K562 (cell line): ENCODE data around the gene PTCH2. TPM values are rescaled to one million over a fixed set of nuclear protein-coding genes. Genes with fewer than 3 reads are reported as not detected.

ENCODE experiments used
- ADNP ChIP-seq: fragments of 200-800 bp; sonication (Bioruptor generic); IDR thresholded peaks from 2 replicates; pipeline ENCODE4 v1.6.1; 2016; ENCODE audit warnings: missing genetic modification characterization, missing compliant biosample characterization
- CBX5 ChIP-seq: IDR thresholded peaks from 2 replicates; pipeline ENCODE4 v1.6.1; 2014; ENCODE audit warnings: low read depth, borderline replicate concordance
- CHD1 ChIP-seq: fragments of 200-600 bp; sonication (generic); IDR thresholded peaks from one replicate; pipeline ENCODE4 v1.6.1; 2012; ENCODE audit warnings: mild to moderate bottlenecking, moderate library complexity, low read length, inconsistent platforms
- DNMT1 ChIP-seq: fragments of 450-650 bp; IDR thresholded peaks from 2 replicates; pipeline ENCODE4 v1.6.1; 2016; ENCODE audit warnings: antibody characterized with exemption, mild to moderate bottlenecking
- ERF ChIP-seq: fragments of 450-650 bp; formaldehyde crosslinking; IDR thresholded peaks from 2 replicates; pipeline ENCODE4 v1.4.0; 2020; ENCODE audit warnings: mild to moderate bottlenecking, mixed read lengths
- HDAC1 ChIP-seq, 2 experiments: fragments of 450-650 bp; IDR thresholded peaks; 2 replicates each; pipeline ENCODE4 v1.6.1; 2016 to 2017; ENCODE audit warnings: inconsistent platforms in 1 of 2, mild to moderate bottlenecking in 1 of 2, moderate library complexity in 1 of 2
- KAT8 ChIP-seq: fragments of 450-650 bp; IDR thresholded peaks from 2 replicates; pipeline ENCODE4 v1.6.1; 2016; ENCODE audit warnings: low read depth, mild to moderate bottlenecking
- NELFE ChIP-seq: IDR thresholded peaks from 2 replicates; pipeline ENCODE4 v1.6.1; 2011; ENCODE audit warnings: mild to moderate bottlenecking; ENCODE audit not compliant: insufficient read depth, insufficient read length
- NFRKB ChIP-seq: fragments of 450-650 bp; IDR thresholded peaks from 2 replicates; pipeline ENCODE4 v1.6.1; 2016; ENCODE audit warnings: low read depth
- NFYB ChIP-seq: IDR thresholded peaks from 2 replicates; pipeline ENCODE4 v1.6.1; 2011; ENCODE audit warnings: mild to moderate bottlenecking, moderate library complexity; ENCODE audit not compliant: insufficient read length; ENCODE audit errors: extremely low read depth
- NUFIP1 ChIP-seq: fragments of 450-650 bp; IDR thresholded peaks from 2 replicates; pipeline ENCODE4 v1.6.1; 2018; ENCODE audit not compliant: partially characterized antibody
- PRPF4 ChIP-seq: fragments of 200-400 bp; formaldehyde crosslinking; IDR thresholded peaks from one replicate; pipeline ENCODE4 v1.6.1; 2017; ENCODE audit warnings: low read length, low read depth, mild to moderate bottlenecking; ENCODE audit not compliant: insufficient read depth, poor library complexity, severe bottlenecking
- SMAD4 ChIP-seq: fragments of 250-450 bp; sonication (Bioruptor Pico); conservative IDR thresholded peaks from 2 replicates; pipeline ENCODE4 v1.8.0; 2021; ENCODE audit warnings: inconsistent platforms, mild to moderate bottlenecking, moderate library complexity
- SMARCE1 ChIP-seq: fragments of 450-650 bp; IDR thresholded peaks from 2 replicates; pipeline ENCODE4 v1.7.1; 2016; ENCODE audit warnings: mild to moderate bottlenecking
- SRSF1 ChIP-seq: fragments of 200-400 bp; formaldehyde crosslinking; IDR thresholded peaks from 2 replicates; pipeline ENCODE4 v1.6.1; 2017; ENCODE audit warnings: mild to moderate bottlenecking, low read depth, low read length, moderate library complexity
- SRSF3 ChIP-seq: fragments of 200-400 bp; formaldehyde crosslinking; IDR thresholded peaks from 2 replicates; pipeline ENCODE4 v1.6.1; 2016; ENCODE audit warnings: mild to moderate bottlenecking, low read length, moderate library complexity; ENCODE audit not compliant: insufficient read depth
- SUPT5H ChIP-seq: fragments of 450-650 bp; IDR thresholded peaks from 2 replicates; pipeline ENCODE4 v1.6.1; 2016
- TAL1 ChIP-seq: fragments of 450-650 bp; IDR thresholded peaks from 2 replicates; pipeline ENCODE4 v1.6.1; 2016; ENCODE audit warnings: mild to moderate bottlenecking
- ZFPM2 ChIP-seq: fragments of 250-450 bp; sonication (Bioruptor Pico); IDR thresholded peaks from 2 replicates; pipeline ENCODE4 v1.5.1; 2022; ENCODE audit warnings: mild to moderate bottlenecking
- ZNF165 ChIP-seq: fragments of 250-450 bp; sonication (Bioruptor Pico); IDR thresholded peaks from 2 replicates; pipeline ENCODE4 v1.4.0; 2020; ENCODE audit warnings: borderline replicate concordance
- ZNF175 ChIP-seq: fragments of 200-800 bp; sonication (Bioruptor generic); IDR thresholded peaks from 2 replicates; pipeline ENCODE4 v1.6.1; 2016; ENCODE audit warnings: low read depth, mild to moderate bottlenecking, missing genetic modification characterization, missing compliant biosample characterization
- ZNF232 ChIP-seq: sonication (generic); formaldehyde crosslinking; IDR thresholded peaks from 2 replicates; pipeline ENCODE4 v1.8.0; 2022; ENCODE audit warnings: mild to moderate bottlenecking, missing genetic modification reagents
- polyA plus RNA-seq, 8 experiments: library from polyadenylated mRNA; depleted of rRNA in 4 of 8; stranded (reverse) in 5 of 8; unstranded in 3 of 8; fragments of >200 nt; fragmentation: Nextera tagmentation in 2 of 8; fragmentation: Illumina TruSeq in 1 of 8; extraction: Ambion mirVana in 2 of 8; extraction: Trizol in 1 of 8; gene quantifications; 2 replicates each; pipeline versions ENCODE4 v1.2.1 to v1.2.3, GENCODE V29; 2011 to 2014; ENCODE audit warnings: inconsistent platforms in 1 of 8, missing spikeins in 1 of 8
- total RNA-seq, 7 experiments: library from RNA; depleted of rRNA in 6 of 7; stranded (reverse); fragments of >200 nt in 6 of 7; fragmentation: Illumina TruSeq in 2 of 7; extraction: Trizol in 2 of 7; gene quantifications; 2 replicates each; pipeline versions ENCODE4 v1.2.1 to v1.2.3, GENCODE V29; 2011 to 2021; ENCODE audit warnings: low replicate concordance in 1 of 7
- TF ChIP-seq, protein P1 (sequence below), 2 experiments: IDR thresholded peaks in 1 of 2; conservative IDR thresholded peaks in 1 of 2; 2 replicates each; pipeline ENCODE4 v1.6.1; 2016; ENCODE audit warnings: low read depth in 2 of 2, mild to moderate bottlenecking in 1 of 2, missing compliant biosample characterization in 1 of 2, missing genetic modification characterization in 1 of 2, moderate library complexity in 1 of 2
- TF ChIP-seq, protein P2 (sequence below), 2 experiments: fragments of 450-650 bp in 1 of 2; IDR thresholded peaks; 2 replicates each; pipeline ENCODE4 v1.6.1; 2011 to 2017; ENCODE audit warnings: low read depth in 2 of 2, antibody characterized with exemption in 1 of 2, borderline replicate concordance in 1 of 2, low read length in 1 of 2, mild to moderate bottlenecking in 1 of 2, mixed read lengths in 1 of 2; ENCODE audit not compliant: control insufficient read depth in 1 of 2

The PTCH2 gene
- total and polyA plus RNA-seq, 9 of the 15 experiments (the other 6 are each of a cell fraction or from before 2014, with no cell fraction given) = 0.15 to 27.3 (median 0.48) TPM; not detected in 1

GRCh38 chr1:44819608-44820327 is 23.3 kb downstream of the PTCH2 start (continued):
- TF ChIP-seq ZNF175 (CRISPR knock-in tag) = no peak; the same call in 1 of the 2 replicates
- TF ChIP-seq ADNP (tag) = no peak
- TF ChIP-seq ZFPM2 (CRISPR knock-in tag) = no peak
- TF ChIP-seq CBX5 = no peak; the same call in 1 of the 2 replicates
- no peak for TF ChIP-seq TAL1
- no peak for TF ChIP-seq SRSF3
- TF ChIP-seq NFRKB = peak; percentile 75; the same call in 1 of the 2 replicates
- no peak; the same call in 1 of the 2 replicates for TF ChIP-seq SMAD4 (CRISPR knock-in tag)
- peak; percentile 100 for TF ChIP-seq SUPT5H
- TF ChIP-seq NUFIP1 = peak; percentile 96
- TF ChIP-seq SRSF1 = no peak
- TF ChIP-seq, protein P1, sequence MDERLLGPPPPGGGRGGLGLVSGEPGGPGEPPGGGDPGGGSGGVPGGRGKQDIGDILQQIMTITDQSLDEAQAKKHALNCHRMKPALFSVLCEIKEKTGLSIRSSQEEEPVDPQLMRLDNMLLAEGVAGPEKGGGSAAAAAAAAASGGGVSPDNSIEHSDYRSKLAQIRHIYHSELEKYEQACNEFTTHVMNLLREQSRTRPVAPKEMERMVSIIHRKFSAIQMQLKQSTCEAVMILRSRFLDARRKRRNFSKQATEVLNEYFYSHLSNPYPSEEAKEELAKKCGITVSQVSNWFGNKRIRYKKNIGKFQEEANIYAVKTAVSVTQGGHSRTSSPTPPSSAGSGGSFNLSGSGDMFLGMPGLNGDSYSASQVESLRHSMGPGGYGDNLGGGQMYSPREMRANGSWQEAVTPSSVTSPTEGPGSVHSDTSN (CRISPR knock-in tag; IDR thresholded peaks at IDR 0.05; ENCODE audit: low read depth) = no peak
- TF ChIP-seq, protein P1 (tag; conservative IDR thresholded peaks at IDR 0.05; ENCODE audit: low read depth) = peak; percentile 88
- no peak for TF ChIP-seq PRPF4
- 0 out of 2 replicates have a peak, but pooled peaks have one; percentile 8 for TF ChIP-seq SMARCE1
- no peak for TF ChIP-seq ZNF165 (CRISPR knock-in tag)
- TF ChIP-seq ERF = no peak; the same call in none of the 2 replicates
- no peak for TF ChIP-seq CHD1
- TF ChIP-seq HDAC1 (IDR thresholded peaks at IDR 0.05) = peak in 1 of 2 experiments; percentile 82; a peak in 3 of 4 replicates
- TF ChIP-seq ZNF232 (CRISPR knock-in tag) = peak; percentile 64; the same call in 1 of the 2 replicates
- peak; percentile 82; the same call in 1 of the 2 replicates for TF ChIP-seq DNMT1
- no peak for TF ChIP-seq KAT8
- TF ChIP-seq NELFE = no peak
- no peak for TF ChIP-seq NFYB
- TF ChIP-seq, protein P2, sequence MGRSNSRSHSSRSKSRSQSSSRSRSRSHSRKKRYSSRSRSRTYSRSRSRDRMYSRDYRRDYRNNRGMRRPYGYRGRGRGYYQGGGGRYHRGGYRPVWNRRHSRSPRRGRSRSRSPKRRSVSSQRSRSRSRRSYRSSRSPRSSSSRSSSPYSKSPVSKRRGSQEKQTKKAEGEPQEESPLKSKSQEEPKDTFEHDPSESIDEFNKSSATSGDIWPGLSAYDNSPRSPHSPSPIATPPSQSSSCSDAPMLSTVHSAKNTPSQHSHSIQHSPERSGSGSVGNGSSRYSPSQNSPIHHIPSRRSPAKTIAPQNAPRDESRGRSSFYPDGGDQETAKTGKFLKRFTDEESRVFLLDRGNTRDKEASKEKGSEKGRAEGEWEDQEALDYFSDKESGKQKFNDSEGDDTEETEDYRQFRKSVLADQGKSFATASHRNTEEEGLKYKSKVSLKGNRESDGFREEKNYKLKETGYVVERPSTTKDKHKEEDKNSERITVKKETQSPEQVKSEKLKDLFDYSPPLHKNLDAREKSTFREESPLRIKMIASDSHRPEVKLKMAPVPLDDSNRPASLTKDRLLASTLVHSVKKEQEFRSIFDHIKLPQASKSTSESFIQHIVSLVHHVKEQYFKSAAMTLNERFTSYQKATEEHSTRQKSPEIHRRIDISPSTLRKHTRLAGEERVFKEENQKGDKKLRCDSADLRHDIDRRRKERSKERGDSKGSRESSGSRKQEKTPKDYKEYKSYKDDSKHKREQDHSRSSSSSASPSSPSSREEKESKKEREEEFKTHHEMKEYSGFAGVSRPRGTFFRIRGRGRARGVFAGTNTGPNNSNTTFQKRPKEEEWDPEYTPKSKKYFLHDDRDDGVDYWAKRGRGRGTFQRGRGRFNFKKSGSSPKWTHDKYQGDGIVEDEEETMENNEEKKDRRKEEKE (IDR thresholded peaks at IDR 0.05; ENCODE audit: borderline replicate concordance in 1 of 2, control insufficient read depth in 1 of 2, low read depth in 2 of 2, low read length in 1 of 2) = peak in 1 of 2 experiments; percentile 100; a peak in 3 of 4 replicates
